DMS53 treated with DMSO at 0.1 percent for 48 hours (cell line): ENCODE results near the gene HS3ST6.
"Not testable (repeated sequence)": the region's sequence is repeated elsewhere in the genome, so short reads cannot be mapped to it uniquely, and the experiment has no call there.

Experiments used
- DNase-seq: peaks from one replicate; lab custom pipeline; 2025; ENCODE audit not compliant: unreplicated experiment; lab: John Stamatoyannopoulos, UW

The HS3ST6 gene

DNA sequence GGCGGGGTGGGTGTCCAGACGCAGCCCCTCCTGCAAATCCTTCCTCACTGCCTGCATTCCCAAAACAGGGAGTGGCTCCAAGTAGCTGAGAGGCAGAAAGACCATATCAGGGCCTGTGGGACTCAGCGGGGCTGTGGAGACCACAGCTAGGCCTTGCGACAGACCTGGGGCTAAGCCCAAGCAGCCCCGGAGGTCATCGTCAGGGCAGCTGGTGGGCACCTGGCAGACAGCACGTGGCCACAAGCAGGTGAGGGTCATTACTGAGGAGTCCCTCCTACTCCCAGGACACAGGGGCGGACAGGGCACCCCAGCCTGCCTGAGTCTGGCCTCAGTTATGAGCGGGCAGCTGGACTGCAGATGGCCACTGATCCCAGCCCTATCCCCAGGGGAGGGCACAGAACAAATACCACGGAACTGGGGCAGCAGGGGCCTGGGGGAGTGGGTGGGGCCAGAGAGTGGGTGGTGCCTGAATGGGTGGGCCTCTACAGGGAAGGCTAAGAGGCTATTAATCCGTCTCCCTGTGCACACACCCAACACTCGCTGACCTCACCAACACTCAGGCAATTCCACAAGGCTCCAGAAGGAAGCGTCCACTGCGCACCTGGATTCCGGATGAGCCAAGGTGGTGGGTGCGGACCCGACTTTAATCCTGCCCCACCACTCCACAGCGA, 8.5 kb downstream of the HS3ST6 start:
- no peak for DNase-seq

- no peak for DNase-seq
Observed at GRCh38 chr16:1908983-1909382, 9.2 kb downstream of the HS3ST6 start.

- DNase-seq: no peak
Observed at GRCh38 chr16:1908184-1908583, 10.0 kb downstream of the HS3ST6 start.

- no peak for DNase-seq
Observed at GRCh38 chr16:1907226-1907860, 10.9 kb downstream of the HS3ST6 start.

GRCh38 chr16:1906846-1907165, 11.4 kb downstream of the HS3ST6 start:
- no peak for DNase-seq

GRCh38 chr16:1906055-1906845, 12.0 kb downstream of the HS3ST6 start:
- DNase-seq: no peak

- no peak for DNase-seq
Observed at GRCh38 chr16:1903845-1904840, 14.1 kb downstream of the HS3ST6 start.

DNA sequence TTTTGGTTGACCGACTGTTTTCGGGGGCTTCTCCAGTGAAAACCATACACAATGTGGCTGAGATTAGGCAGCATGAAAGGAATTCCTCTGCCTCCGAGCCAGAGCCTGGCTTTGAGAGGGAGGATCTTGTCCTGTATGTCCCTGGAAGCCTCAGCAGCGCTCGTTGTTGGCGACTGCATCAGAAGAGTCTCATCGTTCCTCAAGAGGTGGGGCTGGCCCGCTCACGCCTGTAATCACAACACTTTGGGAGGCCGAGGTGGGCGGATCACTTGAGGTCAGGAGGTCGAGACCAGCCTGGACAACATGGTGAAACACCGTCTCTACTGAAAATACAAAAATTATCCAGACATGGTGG, 15.0 kb downstream of the HS3ST6 start:
- DNase-seq: no peak

DNA sequence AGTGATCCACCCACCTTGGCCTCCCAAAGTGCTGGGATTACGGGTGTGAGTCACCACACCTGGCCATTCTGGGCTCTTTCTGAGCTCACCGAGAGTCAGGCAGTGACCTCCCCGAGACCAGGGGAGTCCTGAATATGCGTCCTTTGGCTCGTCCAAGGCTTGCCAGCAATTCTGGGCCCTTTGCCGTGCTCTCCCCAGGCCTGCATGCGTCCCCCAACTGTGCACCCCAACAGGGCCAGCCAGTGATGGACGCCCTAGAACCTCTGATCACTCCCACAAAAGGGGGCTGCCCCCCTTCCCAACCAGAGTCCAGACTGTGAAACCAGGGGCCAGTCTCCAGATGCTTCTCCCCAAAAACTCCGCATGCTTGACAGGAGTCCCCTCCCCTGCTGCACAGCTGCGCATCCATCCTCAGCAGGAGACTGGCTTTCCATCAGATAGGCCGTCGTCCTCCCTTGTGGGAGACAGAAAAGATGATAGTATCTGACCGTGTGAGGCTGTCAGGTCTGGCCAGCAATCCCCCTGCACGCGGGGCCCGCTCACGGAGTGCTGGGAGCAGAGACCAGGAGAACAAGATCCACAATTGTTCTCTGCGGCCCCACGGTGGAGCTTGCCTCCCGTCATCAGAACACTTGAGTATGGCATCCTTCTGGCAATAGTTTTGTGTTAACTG, 15.5 kb downstream of the HS3ST6 start:
- no peak for DNase-seq

- peak; percentile 88 for DNase-seq
Observed at GRCh38 chr16:1900452-1900774, 17.8 kb downstream of the HS3ST6 start.

DNA sequence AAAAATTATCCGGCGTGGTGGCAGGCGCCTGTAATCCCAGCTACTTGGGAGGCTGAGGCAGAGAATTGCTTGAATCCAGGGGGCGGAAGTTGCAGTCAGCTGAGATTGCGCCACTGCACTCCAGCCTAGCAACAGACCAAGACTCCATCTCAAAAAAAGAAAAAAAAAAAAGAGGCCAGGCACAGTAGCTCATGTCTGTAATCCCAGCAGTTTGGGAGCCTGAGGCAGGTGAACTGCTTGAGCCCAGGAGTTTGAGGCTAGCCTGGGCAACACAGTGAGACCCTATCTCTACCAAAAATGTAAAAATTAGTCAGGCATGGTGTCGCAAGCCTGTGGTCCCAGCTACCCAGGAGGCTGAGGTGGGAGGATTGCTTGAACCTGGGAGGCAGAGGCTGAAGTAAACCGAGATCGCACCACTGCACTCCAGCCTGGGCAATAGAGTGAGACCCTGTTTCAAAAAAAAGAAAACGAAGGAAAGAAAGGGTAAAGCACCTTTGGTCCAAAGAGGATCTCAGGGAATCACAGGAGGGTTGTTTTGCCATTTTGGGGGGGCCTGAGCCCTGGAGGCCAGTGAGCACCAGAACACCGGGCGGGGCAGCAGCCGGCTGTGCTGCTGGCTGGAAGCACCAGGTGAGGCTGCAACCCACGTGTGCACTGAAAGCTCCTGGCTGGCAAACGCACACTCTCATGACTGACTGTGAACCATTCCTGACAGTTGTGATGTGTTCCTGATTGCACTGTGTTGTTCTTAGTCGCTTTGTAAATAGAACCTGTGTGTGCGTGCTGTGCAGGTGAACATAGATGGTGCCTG, 18.4 kb downstream of the HS3ST6 start:
- DNase-seq: no peak

DNA sequence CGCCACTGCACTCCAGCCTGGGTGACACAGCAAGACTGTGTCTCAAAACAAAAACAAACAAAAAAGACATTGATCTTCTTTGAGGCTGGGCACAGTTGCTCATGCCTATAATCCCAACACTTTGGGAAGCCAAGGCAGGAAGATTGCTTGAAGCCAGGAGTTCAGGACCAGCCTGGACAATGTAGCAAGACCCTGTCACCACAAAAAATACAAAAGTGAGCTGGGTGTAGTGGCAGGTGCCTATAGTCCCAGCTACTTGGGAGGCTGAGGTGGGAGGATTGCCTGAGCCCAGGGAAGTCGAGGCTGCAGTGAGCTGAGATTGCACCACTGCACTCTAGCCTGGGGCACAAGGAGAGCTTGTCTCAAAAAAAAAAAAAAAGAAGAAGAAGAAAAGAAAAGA, 20.5 kb downstream of the HS3ST6 start:
- not testable (repeated sequence) for DNase-seq

DNA sequence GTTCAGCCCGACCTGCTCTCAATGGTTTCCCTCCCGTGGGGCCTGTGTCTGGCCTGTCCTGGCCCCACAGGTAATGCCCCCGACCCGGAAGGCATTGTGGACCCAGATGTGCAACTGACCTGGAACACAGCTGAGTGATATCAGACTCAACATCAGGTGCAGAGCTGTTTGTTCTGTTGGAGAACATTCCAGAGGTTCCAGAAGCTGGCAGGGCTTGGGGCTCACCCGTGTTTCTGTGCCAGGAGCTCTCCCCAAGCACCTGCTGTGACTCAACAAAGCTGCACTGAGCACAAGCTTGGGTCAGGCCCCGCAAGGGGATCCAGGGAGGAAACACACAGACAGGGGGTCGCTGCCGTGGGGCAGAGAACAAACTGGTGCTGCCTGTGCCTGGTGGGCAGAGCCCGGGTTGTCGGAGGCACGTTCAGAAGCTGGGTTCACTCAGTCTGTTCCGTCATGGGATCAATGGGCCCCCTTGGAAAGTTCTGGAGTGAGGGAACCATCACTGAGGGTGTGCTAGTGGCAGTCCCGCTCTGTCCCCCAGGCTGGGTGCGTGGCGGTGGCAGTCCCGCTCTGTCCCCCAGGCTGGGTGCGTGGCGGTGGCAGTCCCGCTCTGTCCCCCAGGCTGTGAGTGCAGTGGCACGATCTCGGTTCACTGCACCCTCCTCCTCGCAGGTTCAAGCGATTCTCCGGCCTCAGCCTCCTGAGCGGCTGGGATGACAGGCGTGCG, 22.1 kb downstream of the HS3ST6 start:
- no peak for DNase-seq

GRCh38 chr16:1895068-1895467, 23.1 kb downstream of the HS3ST6 start:
- DNase-seq: no peak

DNA sequence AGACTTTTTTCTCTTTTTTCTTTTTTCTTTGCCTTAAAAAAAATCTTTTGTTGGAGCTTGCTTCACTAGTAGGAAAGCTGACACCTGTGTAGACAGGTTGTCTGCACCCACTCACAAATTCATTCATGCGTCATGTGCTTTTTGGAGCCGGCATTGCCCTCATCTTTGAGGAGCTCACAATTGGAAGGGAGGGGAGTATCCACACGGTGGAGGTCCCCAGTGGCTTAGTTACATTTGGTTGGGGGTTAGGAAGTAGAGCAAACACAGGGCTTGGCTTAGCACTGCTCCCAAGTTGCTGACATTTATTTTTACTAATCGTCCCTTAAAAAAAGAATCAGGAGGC, 27.5 kb downstream of the HS3ST6 start:
- DNase-seq: peak; percentile 59

DNA sequence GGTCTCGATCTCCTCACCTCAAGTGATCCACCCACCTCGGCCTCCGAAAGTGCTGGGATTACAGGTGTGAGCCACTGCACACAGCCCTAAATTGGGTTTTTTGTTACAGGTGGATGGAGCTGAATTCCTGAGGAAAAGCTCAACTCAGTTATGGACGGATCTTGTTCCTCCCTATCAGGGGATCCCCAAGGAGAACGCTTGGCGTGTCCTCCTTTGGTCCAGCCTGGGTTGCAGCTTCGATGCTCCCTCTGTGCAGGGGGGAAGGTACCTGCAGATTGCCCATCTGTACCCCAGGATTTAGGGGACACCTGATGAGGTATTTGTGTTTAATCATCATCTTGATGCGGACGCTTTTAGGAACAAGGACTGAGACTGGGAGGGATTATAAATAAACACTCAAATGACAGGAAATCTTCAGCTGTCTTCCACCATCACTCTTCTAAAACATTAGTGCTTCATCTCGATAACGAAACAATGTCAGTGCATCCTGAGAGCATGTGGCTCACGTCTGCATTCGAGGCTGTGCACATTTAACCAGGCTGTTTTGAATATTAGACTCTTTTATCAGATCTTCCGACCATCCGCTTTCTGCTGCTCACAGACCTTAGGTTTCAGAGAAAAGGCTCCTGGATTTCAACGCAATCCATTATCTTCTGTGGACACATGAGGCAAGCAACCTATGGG, 28.0 kb downstream of the HS3ST6 start:
- no peak for DNase-seq

DNA sequence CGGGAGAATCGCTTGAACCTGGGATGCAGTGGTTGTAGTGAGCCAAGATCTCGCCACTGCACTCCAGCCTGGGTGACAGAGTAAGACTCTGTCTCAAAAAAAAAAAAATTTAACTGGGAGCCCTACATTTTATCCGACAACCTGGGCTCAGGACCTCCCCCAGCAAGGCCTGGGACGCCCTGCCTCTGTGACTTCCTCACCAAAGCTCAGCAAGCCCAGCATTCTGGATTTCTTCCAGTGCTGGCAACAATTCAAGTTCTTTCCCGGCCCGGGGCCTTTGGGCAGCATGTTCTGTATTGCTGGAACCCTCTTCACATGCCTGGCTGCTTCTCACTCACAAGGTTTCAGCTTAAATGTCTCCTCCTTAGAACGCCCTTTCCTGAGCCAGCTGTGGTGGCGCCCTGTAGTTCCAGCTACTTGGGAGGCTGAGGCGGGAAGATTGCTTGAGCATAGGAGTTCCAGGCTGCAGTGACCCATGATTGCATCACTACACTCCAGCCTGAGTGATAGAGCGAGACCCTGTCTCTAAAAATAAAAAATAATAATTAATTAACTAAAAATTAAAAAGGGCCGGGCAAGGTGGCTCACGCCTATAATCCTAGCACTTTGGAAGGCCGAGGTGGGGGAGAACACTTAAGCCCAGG, 30.4 kb downstream of the HS3ST6 start:
- no peak for DNase-seq

DNA sequence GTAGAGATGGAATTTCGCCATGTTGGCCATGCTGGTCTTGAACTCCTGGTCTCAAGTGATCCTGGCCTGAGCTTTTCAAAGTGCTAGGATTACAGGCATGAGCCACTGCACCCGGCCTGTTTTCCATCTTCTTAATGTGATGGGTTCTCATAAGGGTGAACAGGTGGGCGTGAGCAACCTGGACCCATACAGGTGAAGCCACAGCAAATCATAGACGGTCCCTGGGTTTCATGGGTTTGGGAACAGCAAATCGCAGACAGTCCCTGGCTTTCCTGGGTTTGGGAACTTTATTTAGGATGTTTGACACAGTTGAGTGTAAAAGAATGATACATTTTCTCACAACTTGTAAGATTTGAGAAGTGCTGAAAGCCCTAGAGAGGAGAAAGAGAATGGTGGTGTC, 33.3 kb downstream of the HS3ST6 start:
- no peak for DNase-seq
